GM21381 (cell line): ENCODE measurements around the gene RPS6KC1.
"Not testable (repeated sequence)": the region's sequence is repeated elsewhere in the genome, so short reads cannot be mapped to it uniquely, and the experiment has no call there.

Experiments used
- ATAC-seq: cut with Tn5 transposase; IDR thresholded peaks from one replicate; pipeline ENCODE4 v1.9.1; 2021; ENCODE audit warnings: mild to moderate bottlenecking, moderate library complexity; ENCODE audit not compliant: unreplicated experiment

Gene RPS6KC1

DNA sequence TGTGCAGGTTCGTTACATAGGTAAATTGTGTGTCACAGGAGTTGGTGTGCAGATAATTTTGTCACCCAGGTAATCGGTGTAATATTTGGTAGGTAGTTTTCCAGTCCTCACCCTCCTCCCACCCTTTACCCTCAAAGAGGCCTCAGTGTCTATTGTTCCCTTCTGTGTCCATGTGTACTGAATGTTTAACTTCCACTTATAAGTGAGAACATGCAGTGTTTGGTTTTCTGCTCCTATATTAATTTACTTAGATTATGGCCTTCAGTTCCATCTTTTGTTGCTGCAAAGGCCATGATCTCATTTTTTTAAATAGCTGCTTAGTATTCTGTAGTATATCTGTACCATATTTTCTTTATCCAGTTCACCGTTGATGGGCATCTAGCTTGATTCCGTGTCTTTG, 87.3 kb downstream of the RPS6KC1 start:
- no peak for ATAC-seq

DNA sequence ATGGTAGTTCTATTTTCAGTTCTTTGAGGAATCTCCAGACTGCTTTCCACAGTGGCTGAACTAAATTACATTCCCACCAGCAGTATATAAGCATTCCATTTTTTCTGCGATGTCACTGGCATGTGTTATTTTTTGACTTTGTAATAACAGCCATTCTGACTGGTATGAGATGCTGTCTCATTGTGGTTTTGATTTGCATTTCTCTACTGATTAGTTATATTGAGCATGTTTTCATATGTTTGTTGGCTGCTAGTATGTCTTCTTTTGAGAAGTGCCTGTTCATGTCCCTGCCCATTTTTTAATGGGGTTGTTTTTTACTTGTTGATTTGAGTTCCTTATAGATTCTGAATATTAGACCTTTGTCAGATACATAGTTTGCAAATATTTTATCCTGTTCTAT, 87.9 kb downstream of the RPS6KC1 start:
- ATAC-seq: no peak

- ATAC-seq: no peak
These were observed 97.9 kb downstream of the RPS6KC1 start for GRCh38 chr1:213148905-213149304.

GRCh38 chr1:213150090-213150489, 99.0 kb downstream of the RPS6KC1 start:
- ATAC-seq: not testable (repeated sequence)

GRCh38 chr1:213154056-213154685, 103.1 kb downstream of the RPS6KC1 start:
- ATAC-seq: no peak

- ATAC-seq: no peak
These were observed 108.3 kb downstream of the RPS6KC1 start for GRCh38 chr1:213159376-213159775.

GRCh38 chr1:213160442-213160841, 109.4 kb downstream of the RPS6KC1 start:
- not testable (repeated sequence) for ATAC-seq

DNA sequence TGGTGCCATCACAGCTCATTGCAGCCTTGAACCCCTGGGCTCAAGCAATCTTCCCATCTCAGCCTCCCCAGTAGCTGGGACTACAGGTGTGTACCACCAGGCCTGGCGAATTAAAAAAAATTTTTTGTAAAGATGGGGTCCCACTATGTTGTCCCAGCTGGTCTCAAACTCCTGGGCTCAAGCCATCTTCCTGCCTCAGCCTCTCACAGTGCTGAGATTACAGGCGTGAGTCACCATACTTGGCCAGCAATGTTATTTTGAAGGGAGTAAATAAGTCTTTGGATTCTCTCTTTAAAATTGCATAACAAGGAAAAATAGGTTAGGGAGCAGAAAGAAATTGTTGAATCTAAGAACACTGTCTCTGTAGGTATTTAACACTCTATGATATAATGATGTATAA, 111.3 kb downstream of the RPS6KC1 start:
- ATAC-seq: no peak

GRCh38 chr1:213162862-213163261, 111.8 kb downstream of the RPS6KC1 start:
- no peak for ATAC-seq

DNA sequence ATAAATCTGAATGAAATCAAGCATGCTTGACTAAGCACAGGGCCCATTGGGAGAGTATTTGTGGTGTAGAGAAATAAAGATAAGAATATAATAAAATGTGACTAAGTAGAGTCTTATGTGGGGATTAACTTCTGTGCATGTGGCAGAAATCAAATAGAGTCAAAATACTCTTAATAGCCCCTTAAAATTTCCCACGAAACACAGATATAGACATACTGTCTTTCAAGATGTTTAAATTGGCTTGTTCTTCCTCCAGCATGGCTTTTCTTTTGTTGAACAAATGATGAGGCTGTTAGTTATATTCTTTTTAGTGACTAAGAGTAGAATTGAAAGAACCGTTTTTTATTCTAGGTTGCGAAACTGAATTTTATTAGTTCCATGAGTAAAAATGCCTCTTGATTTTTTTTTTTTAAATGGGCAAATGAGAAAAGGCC, 112.3 kb downstream of the RPS6KC1 start:
- no peak for ATAC-seq

DNA sequence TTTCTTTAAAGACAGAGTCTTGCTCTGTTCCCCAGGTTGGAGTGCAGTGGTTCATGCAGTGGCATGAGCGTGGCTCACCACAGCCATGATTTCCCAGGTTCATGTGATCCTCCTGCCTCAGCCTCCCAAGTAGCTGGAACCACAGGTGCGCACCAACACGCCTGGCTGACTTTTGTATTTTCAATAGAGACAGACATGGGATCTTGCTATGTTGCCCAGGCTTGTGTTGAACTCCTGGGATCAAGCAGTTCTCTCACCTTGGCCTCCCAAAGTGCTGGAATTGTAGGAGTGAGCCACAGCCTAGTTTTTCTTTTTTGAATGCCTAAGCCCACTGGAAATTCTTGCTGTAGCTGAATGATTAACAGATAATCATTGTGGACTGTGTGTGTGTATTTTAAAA, 113.5 kb downstream of the RPS6KC1 start:
- no peak for ATAC-seq

DNA sequence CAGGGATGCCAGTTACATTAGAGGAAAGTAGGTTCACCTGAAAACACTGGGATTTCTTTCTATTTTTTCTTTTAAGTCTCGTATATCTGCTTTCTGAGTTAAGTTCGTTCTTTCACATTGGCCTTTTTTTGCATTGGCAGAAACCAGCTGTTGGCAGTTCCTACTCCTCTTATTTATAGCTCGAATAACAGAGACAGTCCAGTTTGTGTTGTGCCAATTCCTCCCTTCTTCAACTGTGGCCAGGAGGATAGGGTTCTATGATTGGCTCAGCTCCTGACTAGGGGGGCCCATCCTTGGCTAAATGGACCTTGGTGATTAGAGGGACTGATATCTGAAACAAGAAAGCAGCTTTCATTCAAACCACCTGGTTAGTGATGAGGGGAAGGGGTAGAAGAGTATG, 115.8 kb downstream of the RPS6KC1 start:
- no peak for ATAC-seq

DNA sequence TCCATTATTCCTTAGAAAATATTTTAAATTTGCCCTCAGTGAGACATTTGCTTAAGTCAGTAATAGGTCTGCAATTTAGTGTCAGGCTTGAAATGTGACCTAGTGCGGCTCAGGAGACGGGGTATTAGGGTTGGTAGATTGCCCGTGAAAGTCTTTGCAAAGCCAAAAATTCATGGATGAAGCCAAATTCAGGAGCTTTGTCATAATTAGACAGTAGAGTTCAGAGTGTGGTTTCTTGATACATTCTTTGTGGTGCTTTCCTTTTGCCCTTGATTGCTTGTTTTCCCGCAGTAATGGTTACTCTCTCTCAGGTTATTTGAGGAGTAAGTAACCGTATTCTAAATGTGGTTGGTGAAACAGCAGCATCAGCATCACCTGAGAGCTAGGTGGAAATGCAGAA, 120.7 kb downstream of the RPS6KC1 start:
- ATAC-seq: no peak

GRCh38 chr1:213176341-213176740, 125.3 kb downstream of the RPS6KC1 start:
- no peak for ATAC-seq

- no peak for ATAC-seq
These were observed 128.7 kb downstream of the RPS6KC1 start for GRCh38 chr1:213179784-213180183.

GRCh38 chr1:213180833-213181232, 129.8 kb downstream of the RPS6KC1 start:
- no peak for ATAC-seq

GRCh38 chr1:213183036-213183672, 132.1 kb downstream of the RPS6KC1 start:
- no peak for ATAC-seq

DNA sequence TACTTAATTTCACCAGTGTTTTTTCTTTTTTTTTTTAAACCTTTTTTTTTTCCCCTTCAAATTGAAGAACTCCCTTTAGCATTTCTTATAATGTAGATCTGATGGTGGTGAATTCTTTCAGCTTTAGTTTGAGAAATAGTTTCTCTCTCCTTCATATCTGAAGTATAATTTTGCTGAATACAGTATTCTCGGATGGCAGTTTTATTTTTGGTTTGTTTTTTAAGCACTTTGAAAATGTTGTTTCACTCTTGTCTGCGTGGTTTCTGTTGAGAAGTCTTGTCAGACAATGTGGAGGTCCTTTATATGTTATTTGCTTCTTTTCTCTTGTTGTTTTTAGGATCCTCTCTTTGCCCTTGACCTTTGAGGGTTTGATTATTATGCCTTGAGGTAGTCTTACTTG, 135.1 kb downstream of the RPS6KC1 start:
- ATAC-seq: no peak

- no peak for ATAC-seq
These were observed 141.0 kb downstream of the RPS6KC1 start for GRCh38 chr1:213192026-213192425.

DNA sequence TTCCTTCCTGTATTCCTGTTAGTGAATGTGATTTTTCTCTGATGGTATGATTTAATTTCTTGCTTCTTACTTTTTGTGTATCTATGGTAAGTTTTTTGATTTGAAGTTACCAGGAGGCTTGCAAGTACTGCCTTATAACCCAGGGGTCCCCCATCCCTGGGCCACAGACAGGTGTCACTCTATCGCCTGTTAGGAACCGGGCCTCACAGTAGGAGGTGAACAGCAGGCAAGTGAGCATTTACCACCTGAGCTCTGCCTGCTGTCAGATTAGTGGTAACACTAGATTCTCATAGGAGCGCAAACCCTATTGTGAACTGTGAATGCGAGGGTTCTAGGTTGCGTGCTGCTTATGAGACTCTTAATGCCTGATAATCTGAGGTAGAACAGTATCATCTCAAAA, 143.3 kb downstream of the RPS6KC1 start:
- ATAC-seq: no peak

- no peak for ATAC-seq
These were observed 143.8 kb downstream of the RPS6KC1 start for GRCh38 chr1:213194855-213195254.

- ATAC-seq: not testable (repeated sequence)
These were observed 145.4 kb downstream of the RPS6KC1 start for GRCh38 chr1:213196328-213197054.
